ENCODE data around the gene CARD11.
"Not testable (repeated sequence)": the region's sequence is repeated elsewhere in the genome, so short reads cannot be mapped to it uniquely, and the experiment has no call there.

CARD11 gene

GRCh38 chr7:2923291-2923781 lies 120.3 kb downstream of the CARD11 start:
- H3K27ac Mint-ChIP-seq: no peak overlapping the region
- H3K4me1 Mint-ChIP-seq (ENCODE audit: low read depth): no peaks in the 10 kb centered on the region
- H3K4me3 Mint-ChIP-seq: no peak overlapping the region
- H3K27me3 Mint-ChIP-seq: no peaks in the 10 kb centered on the region
- H3K36me3 Mint-ChIP-seq (ENCODE audit: low read depth): peaks cover 51% of the 10 kb centered on the region
- peaks cover 5% of the 10 kb centered on the region for H3K9me3 Mint-ChIP-seq

DNA sequence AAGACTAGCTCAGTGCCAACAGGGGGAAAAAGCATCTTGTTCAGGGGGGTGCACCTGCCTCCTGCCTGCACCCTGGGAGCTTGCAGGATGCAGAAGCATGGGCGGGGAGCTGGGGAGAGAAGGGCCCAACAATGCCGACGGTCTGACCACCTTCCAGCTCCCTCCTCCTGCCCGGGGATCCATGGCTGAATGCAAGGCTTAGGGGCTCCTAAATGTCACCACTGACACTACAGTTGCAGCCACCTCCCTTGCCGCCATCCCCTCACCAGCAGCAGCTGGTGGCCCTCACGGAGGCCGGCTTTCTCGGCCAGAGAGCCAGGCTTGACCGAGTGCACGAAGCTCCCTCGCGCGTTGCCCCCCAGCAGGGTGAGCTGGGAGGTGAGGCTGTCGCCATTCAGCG lies 120.8 kb downstream of the CARD11 start:
- no peak overlapping the region for H3K27ac Mint-ChIP-seq
- peaks cover 5% of the 10 kb centered on the region for H3K9me3 Mint-ChIP-seq
- no peak overlapping the region for H3K4me3 Mint-ChIP-seq
- H3K36me3 Mint-ChIP-seq (ENCODE audit: low read depth): peaks cover 51% of the 10 kb centered on the region
- H3K27me3 Mint-ChIP-seq: no peaks in the 10 kb centered on the region
- H3K4me1 Mint-ChIP-seq (ENCODE audit: low read depth): no peaks in the 10 kb centered on the region

- H3K9me3 Mint-ChIP-seq: peaks cover 5% of the 10 kb centered on the region
- no peaks in the 10 kb centered on the region for H3K4me1 Mint-ChIP-seq (ENCODE audit: low read depth)
- no peak overlapping the region for H3K4me3 Mint-ChIP-seq
- H3K36me3 Mint-ChIP-seq (ENCODE audit: low read depth): peaks cover 47% of the 10 kb centered on the region
- H3K27ac Mint-ChIP-seq: no peak overlapping the region
- no peaks in the 10 kb centered on the region for H3K27me3 Mint-ChIP-seq
Observed at GRCh38 chr7:2922348-2922691, 121.3 kb downstream of the CARD11 start.

DNA sequence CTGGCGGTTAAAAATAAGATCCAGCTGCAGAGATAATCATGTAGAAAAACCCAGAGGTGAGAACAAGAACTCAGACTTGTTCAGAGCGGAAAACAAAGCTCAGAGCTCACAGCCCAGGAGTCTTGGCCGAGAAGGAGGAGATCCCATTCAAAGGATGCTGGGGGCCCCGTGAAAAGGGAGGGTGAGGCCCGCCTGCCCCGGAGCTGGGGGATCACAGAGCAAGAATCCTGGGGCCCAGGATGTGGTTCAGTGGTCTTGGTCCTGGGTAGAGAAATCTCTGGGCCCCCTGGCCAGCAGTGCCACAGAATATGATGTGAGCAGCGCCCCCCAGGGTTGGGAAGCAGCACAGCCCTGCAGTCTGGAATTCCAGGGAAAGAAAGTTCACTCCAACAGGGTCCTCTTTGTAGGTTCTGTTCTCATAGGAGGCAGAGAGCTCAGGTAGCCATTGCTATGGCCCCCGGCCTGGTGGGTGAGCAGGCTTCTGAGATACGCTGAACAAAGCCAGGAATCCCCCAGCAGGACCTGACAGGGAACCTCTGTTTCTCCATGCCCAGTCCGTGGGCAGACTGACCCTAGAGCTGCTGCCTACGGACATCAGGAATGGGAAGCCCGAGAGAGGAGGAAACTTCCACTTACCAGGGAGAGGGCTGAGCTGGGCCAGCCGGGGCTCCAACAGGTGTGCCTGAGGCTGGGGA lies 121.9 kb downstream of the CARD11 start:
- peaks cover 5% of the 10 kb centered on the region for H3K9me3 Mint-ChIP-seq
- H3K27ac Mint-ChIP-seq: no peak overlapping the region
- H3K27me3 Mint-ChIP-seq: no peaks in the 10 kb centered on the region
- no peak overlapping the region for H3K4me3 Mint-ChIP-seq
- no peaks in the 10 kb centered on the region for H3K4me1 Mint-ChIP-seq (ENCODE audit: low read depth)
- H3K36me3 Mint-ChIP-seq (ENCODE audit: low read depth): peaks cover 48% of the 10 kb centered on the region

DNA sequence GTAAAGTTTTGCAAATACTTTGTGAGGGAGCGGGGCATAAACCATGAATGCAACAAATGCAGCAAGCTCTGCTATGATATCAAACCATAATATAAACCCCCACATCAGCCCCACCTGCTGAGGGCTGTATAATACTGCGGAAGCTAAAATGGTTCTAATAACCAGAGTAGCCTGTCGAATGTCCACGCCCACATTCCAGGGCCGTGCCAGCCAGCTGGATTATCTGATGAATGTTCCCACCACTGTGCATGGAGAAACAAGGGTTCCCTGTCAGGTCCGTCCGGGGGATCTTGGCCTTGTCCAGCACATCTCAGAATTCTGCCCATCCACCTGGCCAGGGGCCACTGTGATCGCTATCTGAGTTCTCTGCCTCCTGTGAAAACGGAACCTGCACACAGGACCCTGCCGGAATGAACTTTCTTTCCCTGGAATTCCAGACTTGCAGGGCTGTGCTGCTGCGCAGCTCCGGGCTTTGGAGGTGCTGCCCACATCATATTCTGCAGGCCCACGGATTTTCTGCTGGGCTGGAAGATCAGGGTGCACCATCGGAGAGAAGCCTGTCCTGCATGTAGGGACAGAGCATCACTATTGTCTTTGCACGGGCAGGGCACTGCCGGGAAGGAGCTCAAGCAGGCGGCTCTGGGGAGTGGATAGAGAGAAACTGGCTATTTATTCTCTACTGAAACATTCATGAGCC lies 122.6 kb downstream of the CARD11 start:
- Mint-ChIP-seq H3K9me3 (peaks cover 5% of the 10 kb centered on the region), H3K36me3 (ENCODE audit: low read depth) (peaks cover 50% of the 10 kb centered on the region), H3K4me3 (no peak overlapping the region), H3K27ac (no peak overlapping the region), H3K4me1 (ENCODE audit: low read depth) (no peaks in the 10 kb centered on the region), H3K27me3 (no peaks in the 10 kb centered on the region)

DNA sequence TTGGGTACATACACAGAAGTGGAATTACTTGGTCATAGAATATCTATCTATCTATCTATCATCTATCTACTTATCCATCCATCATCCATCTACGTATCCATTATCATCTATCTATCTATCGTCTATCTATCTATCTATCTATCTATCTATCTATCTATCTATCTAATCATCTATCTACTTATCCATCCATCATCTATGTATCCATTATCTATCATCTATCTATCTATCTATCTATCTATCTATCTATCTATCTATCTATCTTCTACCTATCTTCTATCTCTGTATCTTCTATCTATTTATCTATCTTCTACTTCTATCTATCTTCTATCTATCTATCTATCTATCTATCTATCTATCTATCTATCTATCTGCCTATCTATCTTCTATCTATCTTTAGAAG lies 123.2 kb downstream of the CARD11 start:
- not testable (repeated sequence) for H3K4me3 Mint-ChIP-seq; H3K9me3 Mint-ChIP-seq; H3K27ac Mint-ChIP-seq; H3K27me3 Mint-ChIP-seq; H3K4me1 Mint-ChIP-seq (ENCODE audit: low read depth)
- H3K36me3 Mint-ChIP-seq (ENCODE audit: low read depth): peaks cover 50% of the 10 kb centered on the region

- Mint-ChIP-seq H3K4me3 (no peak overlapping the region), H3K27me3 (no peaks in the 10 kb centered on the region), H3K9me3 (peaks cover 5% of the 10 kb centered on the region), H3K36me3 (ENCODE audit: low read depth) (peaks cover 50% of the 10 kb centered on the region), H3K27ac (no peak overlapping the region), H3K4me1 (ENCODE audit: low read depth) (no peaks in the 10 kb centered on the region)
Observed at GRCh38 chr7:2920041-2920440, 123.6 kb downstream of the CARD11 start.

DNA sequence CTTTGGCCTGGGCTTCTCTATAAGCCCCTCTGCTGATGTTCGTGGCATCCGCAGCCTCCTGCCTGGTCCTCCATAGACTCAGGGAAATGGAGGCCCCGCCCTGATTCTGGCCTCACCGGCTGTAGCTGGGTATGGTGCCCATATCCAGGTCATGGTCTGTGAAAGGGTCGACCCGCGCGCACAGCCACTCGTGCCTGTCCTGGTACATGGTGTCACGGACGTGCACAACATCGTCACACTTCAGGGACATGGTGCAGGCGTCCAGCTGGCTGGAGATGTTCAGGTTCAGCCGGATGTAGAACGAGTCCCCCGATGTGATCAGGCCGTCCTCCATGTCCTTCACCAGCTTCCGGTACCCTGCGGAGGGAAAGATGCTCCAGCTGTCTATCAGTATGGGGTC lies 124.4 kb downstream of the CARD11 start:
- no peaks in the 10 kb centered on the region for H3K4me1 Mint-ChIP-seq (ENCODE audit: low read depth)
- no peaks in the 10 kb centered on the region for H3K27me3 Mint-ChIP-seq
- H3K4me3 Mint-ChIP-seq: no peak overlapping the region
- no peak overlapping the region for H3K27ac Mint-ChIP-seq
- peaks cover 50% of the 10 kb centered on the region for H3K36me3 Mint-ChIP-seq (ENCODE audit: low read depth)
- H3K9me3 Mint-ChIP-seq: peaks cover 5% of the 10 kb centered on the region

DNA sequence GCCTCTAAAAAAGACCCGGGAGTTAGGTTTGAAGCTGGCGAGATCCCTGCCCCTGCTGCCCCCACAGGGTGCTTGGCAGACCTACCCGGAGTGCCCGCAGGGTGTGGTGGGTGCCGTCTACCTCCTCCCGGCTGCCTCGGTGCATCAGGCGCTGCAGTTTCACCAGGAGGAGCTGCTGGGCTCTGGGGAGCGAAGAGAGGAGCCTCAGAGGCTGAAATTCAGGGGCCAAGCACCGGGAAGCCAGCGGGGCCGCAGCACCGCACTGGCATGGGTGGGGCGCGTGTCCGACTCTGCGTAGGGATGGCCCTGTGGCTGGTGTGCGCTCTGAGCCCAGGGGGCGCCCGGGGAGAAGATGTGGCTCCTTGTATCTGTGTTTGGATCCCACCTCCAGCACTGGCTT lies 125.3 kb downstream of the CARD11 start:
- Mint-ChIP-seq H3K9me3 (peaks cover 5% of the 10 kb centered on the region), H3K27me3 (no peaks in the 10 kb centered on the region), H3K27ac (no peak overlapping the region), H3K4me1 (ENCODE audit: low read depth) (no peaks in the 10 kb centered on the region), H3K4me3 (no peak overlapping the region), H3K36me3 (ENCODE audit: low read depth) (peaks cover 42% of the 10 kb centered on the region)

- Mint-ChIP-seq H3K9me3 (no peaks in the 10 kb centered on the region), H3K27me3 (no peaks in the 10 kb centered on the region), H3K27ac (no peak overlapping the region), H3K4me1 (ENCODE audit: low read depth) (no peaks in the 10 kb centered on the region), H3K36me3 (ENCODE audit: low read depth) (peaks cover 34% of the 10 kb centered on the region), H3K4me3 (no peak overlapping the region)
Observed at GRCh38 chr7:2915023-2915422, 128.6 kb downstream of the CARD11 start.

- H3K4me1 Mint-ChIP-seq (ENCODE audit: low read depth): no peaks in the 10 kb centered on the region
- H3K36me3 Mint-ChIP-seq (ENCODE audit: low read depth): peaks cover 26% of the 10 kb centered on the region
- no peaks in the 10 kb centered on the region for H3K27me3 Mint-ChIP-seq
- H3K27ac Mint-ChIP-seq: no peak overlapping the region
- no peak overlapping the region for H3K4me3 Mint-ChIP-seq
- no peaks in the 10 kb centered on the region for H3K9me3 Mint-ChIP-seq
Observed at GRCh38 chr7:2913760-2914387, 129.8 kb downstream of the CARD11 start.

DNA sequence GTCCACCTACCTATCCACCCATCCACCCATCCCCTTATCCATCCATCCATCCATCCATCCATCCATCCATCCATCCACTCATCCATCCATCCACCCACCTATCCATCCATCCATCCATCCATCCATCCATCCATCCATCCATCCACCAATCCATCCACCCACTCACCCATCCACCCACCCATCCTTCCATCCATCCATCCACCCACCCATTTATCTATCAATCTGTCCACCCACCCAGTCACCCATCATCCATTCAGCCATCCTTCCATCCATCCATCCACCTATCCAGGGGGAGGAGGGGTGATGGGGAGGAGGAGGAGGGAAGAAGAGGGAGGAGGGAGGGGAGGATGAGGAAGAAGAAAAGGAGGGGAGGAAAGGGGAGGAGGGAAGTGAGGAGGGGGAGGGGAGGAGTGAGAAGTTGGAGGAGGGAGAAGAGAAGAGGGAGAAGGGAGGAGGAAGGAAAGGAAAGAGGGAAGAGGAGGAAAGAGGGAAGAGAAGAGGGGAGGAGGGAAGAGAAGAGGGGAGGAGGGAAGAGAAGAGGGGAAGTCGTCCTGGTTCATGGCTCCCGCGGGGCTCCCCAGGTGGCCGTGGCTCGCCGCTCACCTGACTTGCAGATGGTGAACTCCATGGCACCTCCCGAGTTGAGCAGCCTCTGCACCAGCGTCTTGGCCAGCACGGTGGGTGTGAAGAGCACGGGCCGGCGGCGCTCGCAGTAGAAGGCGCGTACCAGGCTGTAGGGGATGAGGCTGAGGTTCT lies 130.8 kb downstream of the CARD11 start:
- H3K4me3 Mint-ChIP-seq: no peak overlapping the region
- no peaks in the 10 kb centered on the region for H3K27me3 Mint-ChIP-seq
- no peak overlapping the region for H3K27ac Mint-ChIP-seq
- peaks cover 31% of the 10 kb centered on the region for H3K36me3 Mint-ChIP-seq (ENCODE audit: low read depth)
- no peaks in the 10 kb centered on the region for H3K9me3 Mint-ChIP-seq
- no peaks in the 10 kb centered on the region for H3K4me1 Mint-ChIP-seq (ENCODE audit: low read depth)

DNA sequence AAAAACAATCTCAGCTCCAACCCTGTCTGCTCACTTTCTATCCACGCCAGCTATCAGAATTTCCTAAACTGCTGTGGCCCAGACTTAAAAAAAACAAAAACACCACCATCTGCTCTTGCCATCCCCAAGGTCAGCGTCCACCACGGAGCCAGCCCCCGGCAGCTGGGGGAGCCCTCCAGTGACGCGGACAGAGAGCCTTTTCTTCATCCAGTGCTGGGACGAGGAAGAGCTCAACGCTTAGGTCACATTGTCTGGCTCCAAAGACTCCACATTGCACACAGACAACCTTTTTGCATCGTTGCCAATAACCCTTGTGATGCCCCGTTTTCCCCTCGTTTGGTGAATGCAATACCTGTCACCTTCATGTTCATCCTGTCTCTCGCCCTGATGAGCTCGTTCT lies 132.2 kb downstream of the CARD11 start:
- no peak overlapping the region for H3K27ac Mint-ChIP-seq
- no peaks in the 10 kb centered on the region for H3K27me3 Mint-ChIP-seq
- no peaks in the 10 kb centered on the region for H3K9me3 Mint-ChIP-seq

DNA sequence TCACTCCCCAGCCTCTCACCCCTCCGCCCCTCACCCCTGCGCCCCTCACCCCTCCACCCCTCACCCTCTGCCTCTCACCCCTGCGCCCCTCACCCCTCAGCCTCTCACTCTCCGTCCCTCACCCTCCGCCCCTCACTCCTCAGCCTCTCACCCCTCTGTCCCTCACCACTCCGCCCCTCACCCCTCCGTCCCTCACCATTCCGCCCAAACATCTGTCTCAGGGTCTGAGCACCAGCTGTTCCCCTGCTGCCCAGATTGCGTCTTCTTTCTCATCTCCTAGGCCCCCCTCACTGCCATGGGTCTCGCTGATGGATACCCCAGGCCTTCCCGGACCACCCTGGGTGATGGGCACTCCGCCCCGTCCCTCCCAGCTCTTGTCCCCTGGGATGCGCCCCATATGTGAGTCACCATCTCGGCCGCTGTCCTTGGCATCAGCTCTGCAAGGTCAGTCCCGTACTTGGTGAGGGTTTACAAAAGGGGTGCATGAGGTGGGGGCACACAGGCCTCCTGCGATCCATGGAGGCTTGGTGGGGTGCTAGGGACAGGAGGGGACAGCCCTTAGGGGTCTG lies 134.1 kb downstream of the CARD11 start:
- H3K36me3 Mint-ChIP-seq (ENCODE audit: low read depth): peaks cover 51% of the 10 kb centered on the region
- no peak overlapping the region for H3K4me3 Mint-ChIP-seq
- no peaks in the 10 kb centered on the region for H3K27me3 Mint-ChIP-seq
- no peak overlapping the region for H3K27ac Mint-ChIP-seq
- H3K9me3 Mint-ChIP-seq: no peaks in the 10 kb centered on the region
- no peaks in the 10 kb centered on the region for H3K4me1 Mint-ChIP-seq (ENCODE audit: low read depth)

More for the DNA sequence above, 132.2 kb downstream of the CARD11 start:
- Mint-ChIP-seq H3K36me3 (ENCODE audit: low read depth) (peaks cover 35% of the 10 kb centered on the region), H3K4me1 (ENCODE audit: low read depth) (no peaks in the 10 kb centered on the region), H3K4me3 (no peak overlapping the region)

DNA sequence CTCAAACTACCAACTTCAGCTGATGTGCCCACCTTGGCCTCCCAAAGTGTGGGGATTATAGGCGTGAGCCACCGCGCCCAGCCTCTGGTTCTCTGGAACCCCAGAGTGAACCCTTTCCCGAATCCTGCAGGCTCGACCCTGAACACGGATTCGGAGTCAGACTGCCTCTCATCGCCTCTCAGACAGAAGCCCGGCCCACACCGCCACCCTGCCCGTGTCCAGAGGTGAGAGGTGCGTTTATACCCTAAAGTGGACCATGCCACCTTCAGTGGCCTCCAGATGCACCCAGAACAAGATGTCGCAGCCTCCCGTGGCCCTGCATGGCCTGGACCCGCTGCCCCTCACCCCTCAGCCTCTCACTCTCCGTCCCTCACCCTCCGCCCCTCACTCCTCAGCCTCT lies 134.6 kb downstream of the CARD11 start:
- Mint-ChIP-seq H3K27ac (no peak overlapping the region), H3K36me3 (ENCODE audit: low read depth) (peaks cover 53% of the 10 kb centered on the region), H3K4me1 (ENCODE audit: low read depth) (peaks cover 2% of the 10 kb centered on the region), H3K27me3 (no peaks in the 10 kb centered on the region), H3K4me3 (no peak overlapping the region), H3K9me3 (no peaks in the 10 kb centered on the region)
